ENCODE results near the gene CRPPA.

CRPPA gene

GRCh38 chr7:16422917-16423316 lies 1.6 kb upstream of the CRPPA start:
- no peak for DNase-seq (ENCODE audit: low spot score)

GRCh38 chr7:16422103-16422435 lies 731 bp upstream of the CRPPA start:
- DNase-seq (ENCODE audit: low spot score), result no peak

DNA sequence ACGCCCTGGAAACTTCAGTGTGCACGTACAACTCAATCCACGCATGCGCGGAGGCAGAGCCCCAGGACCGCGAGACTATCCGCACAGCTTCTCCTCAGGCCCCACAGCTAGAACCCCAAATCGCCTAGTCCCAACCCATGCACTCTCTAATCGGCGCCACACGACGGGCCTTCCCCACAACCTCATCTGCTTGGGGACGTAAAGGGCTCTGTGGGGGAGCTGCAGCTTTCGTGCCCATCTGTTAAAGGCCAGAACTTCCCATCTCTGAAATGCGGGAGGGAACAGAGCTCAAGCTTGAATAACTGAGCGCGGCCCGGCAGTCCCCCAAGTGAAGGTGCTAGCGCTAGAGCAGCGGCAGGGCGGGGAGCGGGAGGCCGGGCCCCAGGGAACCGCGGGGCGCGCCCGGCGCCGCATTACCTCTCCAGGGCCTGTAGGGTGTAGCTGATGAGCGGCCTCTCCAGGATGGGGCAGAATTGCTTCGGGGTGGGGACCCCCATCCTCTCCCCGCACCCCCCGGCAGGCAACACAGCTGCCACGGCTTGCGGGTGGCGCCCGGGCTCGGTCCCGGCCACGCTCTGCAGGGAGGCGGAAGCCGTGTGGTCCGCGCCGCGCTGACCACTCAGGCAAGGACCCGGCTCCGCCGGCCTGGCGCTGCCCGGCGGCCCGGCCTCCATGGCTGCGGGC lies 547 bp downstream of the CRPPA start:
- peak; percentile 94 for DNase-seq (ENCODE audit: low spot score)

DNA sequence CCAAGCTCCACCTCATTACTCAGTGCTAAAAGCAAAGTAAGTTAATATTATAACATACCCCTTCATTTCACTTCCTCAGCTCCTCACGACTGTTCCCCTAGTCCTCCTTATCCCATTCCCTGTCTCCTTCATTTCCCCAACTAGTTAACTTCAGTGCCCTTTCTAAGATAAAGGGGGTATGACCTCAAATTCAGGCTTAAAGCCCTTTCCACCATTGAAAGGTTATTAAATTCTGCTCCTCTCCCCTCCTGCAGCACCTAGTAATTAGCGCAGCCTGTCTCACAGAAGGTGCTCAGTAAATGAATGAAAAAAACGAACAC lies 1.0 kb downstream of the CRPPA start:
- no peak for DNase-seq (ENCODE audit: low spot score)

- DNase-seq (ENCODE audit: low spot score), result no peak
Observed at GRCh38 chr7:16419859-16420258, 1.5 kb downstream of the CRPPA start.

- no peak for DNase-seq (ENCODE audit: low spot score)
Observed at GRCh38 chr7:16419126-16419525, 2.2 kb downstream of the CRPPA start.

GRCh38 chr7:16417906-16418305 lies 3.4 kb downstream of the CRPPA start:
- no peak for DNase-seq (ENCODE audit: low spot score)

GRCh38 chr7:16416289-16417282 lies 4.8 kb downstream of the CRPPA start:
- DNase-seq (ENCODE audit: low spot score), result peak; percentile 17

- no peak for DNase-seq (ENCODE audit: low spot score)
Observed at GRCh38 chr7:16412274-16413254, 8.8 kb downstream of the CRPPA start.

DNA sequence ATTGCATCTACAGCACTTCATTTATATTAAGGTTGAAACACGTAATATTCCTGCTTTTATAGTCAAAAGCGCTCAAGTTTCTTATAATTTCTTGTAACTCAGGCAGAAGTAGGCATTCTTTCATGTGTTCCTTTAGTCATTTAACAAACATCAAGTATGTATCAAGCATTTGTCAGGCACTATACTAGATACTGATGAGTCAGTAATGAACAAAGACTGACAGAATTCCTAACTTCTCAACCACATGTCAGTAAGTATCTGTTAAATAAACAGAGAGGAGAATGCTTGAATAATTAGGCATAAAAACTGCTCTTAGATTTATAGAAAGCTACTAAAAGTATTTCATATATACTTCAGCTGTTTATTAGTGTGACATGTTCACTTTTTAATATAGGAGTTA lies 9.9 kb downstream of the CRPPA start:
- DNase-seq (ENCODE audit: low spot score), result no peak

GRCh38 chr7:16409777-16410176 lies 11.6 kb downstream of the CRPPA start:
- DNase-seq (ENCODE audit: low spot score), result no peak

DNA sequence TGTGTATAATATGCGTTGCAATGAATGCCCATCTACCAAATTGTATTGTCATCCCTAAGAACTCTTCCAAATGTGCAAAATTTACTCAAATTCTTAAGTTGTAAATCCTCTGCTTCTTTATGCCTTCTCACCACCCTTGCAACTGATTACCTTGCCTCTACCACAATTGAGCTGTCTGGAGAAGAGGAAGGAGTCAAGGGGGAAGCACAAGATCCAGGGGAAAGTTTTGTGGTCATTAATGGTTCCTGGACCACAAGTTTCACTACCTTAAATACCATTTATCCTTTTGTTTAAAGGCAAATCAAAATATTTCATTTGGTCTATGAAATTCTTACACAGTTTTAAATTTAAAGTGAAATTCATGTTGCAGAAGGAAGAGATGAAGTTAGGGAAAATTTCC lies 16.7 kb downstream of the CRPPA start:
- no peak for DNase-seq (ENCODE audit: low spot score)

DNA sequence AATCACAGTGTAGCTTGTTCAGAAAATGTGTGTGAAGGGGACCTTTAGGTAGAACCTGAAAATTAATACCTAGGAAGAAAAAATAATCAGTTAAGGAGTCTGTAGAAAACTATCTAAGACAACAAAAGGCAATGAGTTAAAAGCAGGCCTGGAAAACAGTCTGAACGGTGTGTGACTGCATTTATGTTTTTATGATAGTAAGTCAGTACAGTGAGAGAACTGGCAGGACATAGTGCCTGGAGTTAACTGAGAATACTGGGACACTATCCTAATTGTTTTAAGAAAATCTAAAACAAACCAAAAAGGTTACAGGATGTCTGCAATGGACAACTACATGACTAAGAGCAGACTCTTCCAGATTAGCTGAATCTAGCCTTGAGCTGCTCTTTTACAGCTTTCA lies 17.9 kb downstream of the CRPPA start:
- no peak for DNase-seq (ENCODE audit: low spot score)

DNA sequence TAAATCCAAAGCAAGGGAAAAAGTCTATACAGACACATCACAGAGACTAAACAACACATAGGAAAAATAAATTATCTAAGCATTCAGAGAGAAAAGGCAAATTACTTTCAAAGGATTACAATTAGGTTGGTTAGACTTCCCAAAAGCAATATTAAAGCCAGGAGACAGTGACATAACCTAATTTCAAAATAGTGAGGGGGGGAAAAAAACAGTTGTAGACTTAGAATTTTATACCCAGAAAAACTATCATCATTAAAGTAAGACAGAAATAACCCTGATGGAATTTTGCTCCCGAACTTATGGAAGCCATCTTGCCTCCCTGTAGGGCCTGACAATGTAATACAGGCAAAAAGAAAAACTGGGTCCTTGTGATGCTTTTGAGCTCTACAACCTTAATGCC lies 18.4 kb downstream of the CRPPA start:
- no peak for DNase-seq (ENCODE audit: low spot score)

DNA sequence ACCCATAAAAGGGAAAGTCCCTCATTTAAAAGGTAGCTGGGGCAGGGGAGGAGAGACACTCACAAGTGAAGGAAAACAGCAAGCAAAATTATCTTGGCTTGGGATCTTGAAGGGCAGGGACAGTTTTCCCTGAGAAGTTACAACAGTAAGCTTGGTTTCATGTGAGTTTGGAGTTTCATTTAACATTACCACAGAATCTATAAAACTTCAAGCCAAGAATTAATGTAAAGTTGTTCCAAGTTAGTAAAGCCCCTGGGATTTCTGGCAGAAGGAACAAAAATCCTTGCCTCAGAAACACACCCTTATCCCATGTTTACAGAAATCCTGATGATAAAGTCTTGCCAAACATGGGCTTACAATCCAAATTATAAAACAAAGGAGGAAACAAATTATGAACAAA lies 19.2 kb downstream of the CRPPA start:
- DNase-seq (ENCODE audit: low spot score), result no peak

GRCh38 chr7:16400893-16401275 lies 20.5 kb downstream of the CRPPA start:
- no peak for DNase-seq (ENCODE audit: low spot score)

DNA sequence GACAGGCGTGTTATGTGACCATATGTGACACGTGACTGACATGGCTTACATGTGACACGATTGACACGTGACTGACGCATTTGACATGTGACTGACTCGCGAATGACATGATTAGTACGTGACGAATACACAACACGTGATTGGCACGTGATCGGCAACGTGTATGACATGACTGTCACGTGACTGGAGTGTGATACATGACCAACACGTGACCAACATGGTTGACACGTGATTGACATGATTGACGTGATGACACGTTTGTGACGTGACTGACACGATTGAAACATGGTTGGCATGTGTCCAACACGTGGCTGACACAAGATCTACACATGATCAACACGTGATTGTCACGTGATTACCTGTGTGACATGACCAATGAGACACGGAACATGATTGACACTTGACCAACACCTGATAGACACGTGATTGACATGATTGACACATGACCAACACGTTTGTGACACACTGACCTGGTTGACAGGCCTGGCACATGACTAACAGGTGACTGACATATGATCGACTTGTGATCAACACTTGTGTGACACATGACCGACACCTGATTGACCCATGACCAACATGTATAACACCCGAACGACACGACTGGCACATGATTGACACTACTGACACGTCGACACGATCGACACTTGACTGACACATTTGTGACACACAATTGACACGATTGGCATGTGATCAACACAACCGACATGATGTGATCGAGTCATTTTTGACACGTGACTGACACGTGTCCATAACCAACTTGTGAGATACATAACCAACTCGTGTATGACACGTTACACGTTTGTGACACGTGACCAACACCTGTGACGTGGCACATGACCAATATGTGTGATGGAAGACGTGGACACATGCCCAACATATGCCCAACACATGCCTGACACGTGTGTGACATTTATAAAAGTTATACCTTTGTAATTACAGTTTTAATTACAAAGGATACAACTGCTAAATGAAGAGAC lies 21.1 kb downstream of the CRPPA start:
- DNase-seq (ENCODE audit: low spot score), result no peak

GRCh38 chr7:16399265-16399831 lies 22.0 kb downstream of the CRPPA start:
- DNase-seq (ENCODE audit: low spot score), result peak; percentile 7

DNA sequence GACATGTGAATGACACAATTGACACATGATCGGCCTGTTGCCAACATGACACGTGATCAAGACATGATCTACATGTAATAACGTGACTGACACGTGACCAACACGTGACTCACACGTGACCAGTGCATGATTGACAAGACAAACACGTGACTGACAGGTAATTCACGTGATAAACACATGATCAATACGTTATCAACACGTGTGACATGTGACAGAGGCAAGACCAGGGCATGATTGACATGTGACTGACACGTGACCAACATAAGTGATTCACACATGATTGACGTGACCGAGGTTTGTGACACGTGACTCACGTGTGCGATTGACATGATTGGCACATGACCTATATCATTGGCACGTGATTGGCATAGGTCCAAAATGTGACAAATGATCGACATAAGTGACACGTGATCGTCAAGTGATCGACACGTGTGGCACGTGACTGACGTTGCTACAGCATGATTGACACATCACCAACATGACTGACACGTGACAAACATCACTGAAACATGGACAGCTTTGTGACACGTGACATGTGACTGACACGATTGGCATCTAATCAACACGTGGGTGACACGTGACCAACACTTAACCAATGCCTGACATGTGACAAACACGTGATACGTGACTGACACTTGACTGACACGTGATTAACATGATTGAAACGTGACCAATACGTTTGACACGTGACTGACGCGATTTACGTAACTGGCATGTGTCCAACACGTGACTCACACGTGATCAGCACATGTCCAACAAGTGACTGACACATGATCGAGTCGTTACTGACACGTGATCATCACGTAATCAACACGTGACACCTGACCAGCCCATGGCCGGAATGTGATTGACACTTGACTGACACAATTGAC lies 23.0 kb downstream of the CRPPA start:
- no peak for DNase-seq (ENCODE audit: low spot score)

All from AG20443 (cell line).